BLaER1 treated with 17β-estradiol and CSF1 and Interleukin-3, amounts not matched to agents 10 nM and 100 nM (cell line): ENCODE measurements around the gene TTI1.

Experiments used
- H3K27ac ChIP-seq, 11 experiments: shearing (Covaris generic); formaldehyde crosslinking; 2 replicates each; pipeline ENCODE4 v1.8.1; 2022
- H3K27me3 ChIP-seq, 11 experiments: shearing (Covaris generic); formaldehyde crosslinking; 2 replicates each; pipeline ENCODE4 v1.8.1; 2022
- H3K36me3 ChIP-seq, 11 experiments: shearing (Covaris generic); formaldehyde crosslinking; 2 replicates each; pipeline ENCODE4 v1.8.1; 2022
- H3K4me1 ChIP-seq, 10 experiments: shearing (Covaris generic); formaldehyde crosslinking; 2 replicates each; pipeline ENCODE4 v1.8.1; 2022
- H3K4me2 ChIP-seq, 11 experiments: shearing (Covaris generic); formaldehyde crosslinking; 2 replicates each; pipeline ENCODE4 v1.8.1; 2022
- H3K4me3 ChIP-seq, 10 experiments: shearing (Covaris generic); formaldehyde crosslinking; 2 replicates each; pipeline ENCODE4 v1.8.1; 2022
- H3K9ac ChIP-seq, 11 experiments: shearing (Covaris generic); formaldehyde crosslinking; 2 replicates each; pipeline ENCODE4 v1.8.1; 2022
- H3K9me3 ChIP-seq, 11 experiments: shearing (Covaris generic); formaldehyde crosslinking; replicated peaks in 1 of 11; 2 replicates each; pipeline ENCODE4 v1.8.1; 2022
- H4K20me1 ChIP-seq, 11 experiments: shearing (Covaris generic); formaldehyde crosslinking; 2 replicates each; pipeline ENCODE4 v1.8.1; 2022
- Cebpa-rat ChIP-seq, 11 experiments: shearing (Covaris generic); IDR thresholded peaks; 2 replicates each; pipeline ENCODE4 v1.8.1; 2022

TTI1 gene

DNA sequence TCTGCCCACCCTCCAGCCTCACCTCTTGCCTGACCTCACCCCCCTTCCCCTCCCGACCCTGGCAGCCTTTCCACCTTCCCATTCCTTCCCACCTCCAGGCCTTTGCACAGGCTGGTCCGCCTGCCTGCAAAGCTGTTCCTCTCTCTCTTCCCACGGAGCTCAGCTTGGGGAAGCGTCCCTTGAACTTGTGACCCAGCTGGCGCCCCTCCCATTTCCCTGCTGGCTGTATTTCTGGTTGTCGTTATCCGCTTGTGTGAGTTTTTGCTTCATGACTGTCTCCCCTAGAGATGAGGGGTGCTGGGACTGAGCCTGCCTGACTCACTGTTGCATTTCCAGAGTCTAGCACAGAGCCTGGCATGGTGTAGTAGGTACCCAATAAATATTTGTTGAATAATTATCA lies 97.8 kb downstream of the TTI1 start:
- Histone ChIP-seq H3K4me3 (no peak overlapping the region), H3K4me1 (peaks cover 0 to 13% (median 7%) of the 10 kb centered on the region in 10 experiments; a peak in 8 of 20 replicates), H4K20me1 (no peaks in the 10 kb centered on the region), H3K27ac (no peak overlapping the region), H3K36me3 (no peaks in the 10 kb centered on the region), H3K4me2 (no peak overlapping the region), H3K9me3 (no peaks in the 10 kb centered on the region), H3K9ac (no peak overlapping the region), H3K27me3 (no peaks in the 10 kb centered on the region)
- no peak for TF ChIP-seq Cebpa-rat (IDR thresholded peaks at IDR 0.05)

DNA sequence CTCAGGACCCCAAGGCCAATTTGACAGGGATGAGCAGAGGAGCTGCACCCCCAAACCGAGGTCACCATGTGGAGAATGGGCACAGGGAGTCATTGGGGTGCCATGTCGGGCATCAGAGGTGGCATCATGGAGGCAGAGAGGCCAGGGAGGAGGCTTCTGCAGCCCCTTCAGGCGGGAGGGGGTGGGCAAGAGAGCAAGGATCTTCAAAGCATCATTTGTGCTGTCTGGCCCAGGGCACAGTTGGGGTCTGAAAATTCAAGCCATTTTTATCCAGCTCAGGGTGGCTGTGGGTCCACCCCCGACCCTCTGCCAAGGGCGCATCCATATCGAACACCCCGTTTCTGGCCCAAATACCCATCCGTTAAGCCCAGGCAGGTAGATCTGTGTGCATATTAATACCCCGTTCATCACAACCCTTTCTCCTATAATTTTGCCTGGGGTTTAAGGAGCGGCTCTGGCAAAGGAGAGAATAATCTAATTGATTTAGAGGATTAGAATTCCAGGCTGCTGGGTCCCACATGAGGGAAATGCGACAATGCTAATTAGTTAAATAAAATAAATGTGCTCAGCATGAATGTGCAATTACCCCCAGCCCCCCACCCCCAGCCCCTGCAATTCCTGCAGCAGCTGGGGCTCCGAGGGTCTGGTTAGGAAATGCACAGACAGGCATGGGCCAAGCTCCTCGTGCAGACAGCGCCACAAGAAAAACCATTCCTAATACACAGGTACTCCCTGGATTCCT lies 98.5 kb downstream of the TTI1 start:
- H3K4me3 ChIP-seq = no peak overlapping the region
- H3K9ac ChIP-seq = no peak overlapping the region
- H3K4me1 ChIP-seq = peaks cover 0 to 13% (median 7%) of the 10 kb centered on the region in 10 experiments; a peak in 8 of 20 replicates
- no peaks in the 10 kb centered on the region for H3K36me3 ChIP-seq
- H4K20me1 ChIP-seq = no peaks in the 10 kb centered on the region
- H3K27me3 ChIP-seq = no peaks in the 10 kb centered on the region
- no peak for TF ChIP-seq Cebpa-rat (IDR thresholded peaks at IDR 0.05)
- H3K4me2 ChIP-seq = no peak overlapping the region
- H3K27ac ChIP-seq = no peak overlapping the region
- H3K9me3 ChIP-seq = no peaks in the 10 kb centered on the region

DNA sequence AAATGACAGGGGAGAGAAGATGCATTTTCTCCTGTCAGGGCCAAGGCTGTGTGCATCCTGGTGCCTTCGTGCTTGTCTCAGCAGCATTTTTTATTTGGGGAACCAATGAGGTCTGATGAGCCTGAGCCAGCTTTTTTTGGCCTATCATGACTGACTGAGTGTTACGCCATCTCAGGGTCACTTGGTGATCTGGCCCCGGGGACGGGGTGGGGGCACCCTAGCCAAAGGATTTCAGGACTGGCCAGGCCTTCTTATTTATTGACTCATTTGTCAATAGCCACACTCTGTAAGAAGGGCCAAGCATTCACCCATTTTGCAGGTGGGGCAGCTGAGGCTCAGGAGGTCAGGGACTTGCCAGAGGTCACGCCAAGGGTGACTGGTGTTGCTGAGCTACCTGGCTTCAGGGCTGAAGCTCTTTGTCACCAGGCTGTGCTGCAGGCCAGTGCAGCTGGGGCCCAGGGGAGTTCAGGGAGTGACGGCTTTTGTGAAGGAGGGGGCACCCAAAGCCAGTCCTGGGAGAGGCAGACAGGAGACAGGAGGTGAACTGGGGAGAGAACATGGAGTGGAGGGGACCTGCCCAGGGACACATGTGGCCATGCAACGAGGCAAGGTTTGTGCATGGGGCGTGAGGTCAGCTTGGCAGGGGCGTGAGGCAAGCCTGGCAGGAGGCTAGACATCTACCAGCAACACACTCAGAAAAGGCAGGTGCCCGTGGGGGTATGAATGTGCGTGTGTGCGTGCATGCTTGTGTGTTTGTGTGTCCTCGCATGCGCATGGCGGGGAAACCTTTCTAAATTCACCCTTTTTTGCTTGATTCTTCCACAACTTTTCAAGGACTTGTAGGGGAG lies 99.2 kb downstream of the TTI1 start:
- Histone ChIP-seq H3K27me3 (no peaks in the 10 kb centered on the region), H3K9ac (no peak overlapping the region), H3K4me2 (no peak overlapping the region), H3K36me3 (no peaks in the 10 kb centered on the region), H3K27ac (no peak overlapping the region), H3K4me1 (peaks cover 0 to 13% (median 7%) of the 10 kb centered on the region in 10 experiments; a peak in 8 of 20 replicates), H4K20me1 (no peaks in the 10 kb centered on the region), H3K4me3 (no peak overlapping the region), H3K9me3 (no peaks in the 10 kb centered on the region)
- TF ChIP-seq Cebpa-rat (IDR thresholded peaks at IDR 0.05) = no peak
